Thyroid gland (tissue), 4 donors: ENCODE measurements around the gene ADD1.

ENCODE experiments used
- POLR2A ChIP-seq, 2 donors: fragments of 450-650 bp; IDR thresholded peaks; one replicate each; pipeline ENCODE4 v1.6.1; 2017; ENCODE audit warnings: antibody characterized with exemption in 2 of 2, mild to moderate bottlenecking in 2 of 2, moderate library complexity in 1 of 2
- TF ChIP-seq, protein P1 (sequence below), 6 experiments: fragments of 200-600 bp in 3 of 6; fragments of 450-650 bp in 3 of 6; sonication (generic) in 3 of 6; IDR thresholded peaks; one replicate each; pipeline ENCODE4 v1.5.1; 2016 to 2019; ENCODE audit warnings: antibody characterized with exemption in 6 of 6, mild to moderate bottlenecking in 2 of 6, inconsistent platforms in 1 of 6, moderate library complexity in 1 of 6

- TF ChIP-seq, protein P1, sequence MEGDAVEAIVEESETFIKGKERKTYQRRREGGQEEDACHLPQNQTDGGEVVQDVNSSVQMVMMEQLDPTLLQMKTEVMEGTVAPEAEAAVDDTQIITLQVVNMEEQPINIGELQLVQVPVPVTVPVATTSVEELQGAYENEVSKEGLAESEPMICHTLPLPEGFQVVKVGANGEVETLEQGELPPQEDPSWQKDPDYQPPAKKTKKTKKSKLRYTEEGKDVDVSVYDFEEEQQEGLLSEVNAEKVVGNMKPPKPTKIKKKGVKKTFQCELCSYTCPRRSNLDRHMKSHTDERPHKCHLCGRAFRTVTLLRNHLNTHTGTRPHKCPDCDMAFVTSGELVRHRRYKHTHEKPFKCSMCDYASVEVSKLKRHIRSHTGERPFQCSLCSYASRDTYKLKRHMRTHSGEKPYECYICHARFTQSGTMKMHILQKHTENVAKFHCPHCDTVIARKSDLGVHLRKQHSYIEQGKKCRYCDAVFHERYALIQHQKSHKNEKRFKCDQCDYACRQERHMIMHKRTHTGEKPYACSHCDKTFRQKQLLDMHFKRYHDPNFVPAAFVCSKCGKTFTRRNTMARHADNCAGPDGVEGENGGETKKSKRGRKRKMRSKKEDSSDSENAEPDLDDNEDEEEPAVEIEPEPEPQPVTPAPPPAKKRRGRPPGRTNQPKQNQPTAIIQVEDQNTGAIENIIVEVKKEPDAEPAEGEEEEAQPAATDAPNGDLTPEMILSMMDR (IDR thresholded peaks at IDR 0.05) = no peak
- no peak for TF ChIP-seq POLR2A (IDR thresholded peaks at IDR 0.05)
Measured at GRCh38 chr4:2944586-2945526, 101.2 kb downstream of the ADD1 start.
